DOHH2 (cell line): Measurements from ENCODE around the gene GPR89B.
"Not testable (repeated sequence)": the region's sequence is repeated elsewhere in the genome, so short reads cannot be mapped to it uniquely, and the experiment has no call there.

Experiments
- H3F3A ChIP-seq: fragments of 200-600 bp; sonication (generic), shearing (Covaris generic); 2 replicates; pipeline ENCODE4 v1.6.0; 2016; ENCODE audit warnings: antibody characterized with exemption, mild to moderate bottlenecking; ENCODE audit not compliant: control insufficient read depth, insufficient read depth
- H3K27ac ChIP-seq: fragments of 200-600 bp; sonication (generic); 2 replicates; pipeline ENCODE4 v1.5.1; 2014; ENCODE audit warnings: low read depth, mild to moderate bottlenecking, low read length, moderate library complexity
- H3K27me3 ChIP-seq: fragments of 200-600 bp; sonication (generic); 2 replicates; pipeline ENCODE4 v1.6.1; 2014; ENCODE audit warnings: mild to moderate bottlenecking, low read length, mixed read lengths; ENCODE audit not compliant: control insufficient read depth
- H3K36me3 ChIP-seq: fragments of 200-600 bp; sonication (generic); 2 replicates; pipeline ENCODE4 v1.6.1; 2014; ENCODE audit warnings: mild to moderate bottlenecking, low read length, moderate library complexity, mixed read lengths; ENCODE audit not compliant: control insufficient read depth
- H3K4me1 ChIP-seq: fragments of 200-600 bp; sonication (generic); 2 replicates; pipeline ENCODE4 v1.6.1; 2014; ENCODE audit warnings: mild to moderate bottlenecking, low read length, mixed read lengths; ENCODE audit not compliant: control insufficient read depth
- H3K4me2 ChIP-seq: fragments of 200-600 bp; sonication (generic); 2 replicates; pipeline ENCODE4 v1.6.0; 2014; ENCODE audit warnings: mild to moderate bottlenecking, low read length, moderate library complexity
- H3K4me3 ChIP-seq: fragments of 200-600 bp; sonication (generic); 2 replicates; pipeline ENCODE4 v1.5.1; 2014; ENCODE audit warnings: mild to moderate bottlenecking, low read length, mixed read lengths
- H3K79me2 ChIP-seq: fragments of 200-600 bp; sonication (generic); 2 replicates; pipeline ENCODE4 v1.6.1; 2014; ENCODE audit warnings: mild to moderate bottlenecking, low read length, mixed read lengths; ENCODE audit not compliant: control insufficient read depth
- H3K9me2 ChIP-seq: fragments of 200-600 bp; sonication (generic); replicated peaks from 2 replicates; pipeline ENCODE4 v1.6.1; 2014; ENCODE audit warnings: mild to moderate bottlenecking, low read length, mixed read lengths; ENCODE audit not compliant: control insufficient read depth
- H3K9me3 ChIP-seq: fragments of 200-600 bp; sonication (generic); 2 replicates; pipeline ENCODE4 v1.6.1; 2014; ENCODE audit warnings: antibody characterized with exemption, low read length, mixed read lengths; ENCODE audit not compliant: control insufficient read depth, insufficient read depth
- H4K20me1 ChIP-seq: fragments of 200-600 bp; sonication (generic); 2 replicates; pipeline ENCODE4 v1.6.0; 2014; ENCODE audit warnings: low read depth, mild to moderate bottlenecking, antibody characterized with exemption, low read length, moderate library complexity; ENCODE audit not compliant: control insufficient read depth, insufficient read depth
- CTCF ChIP-seq: fragments of 200-600 bp; sonication (generic); IDR thresholded peaks from one replicate; pipeline ENCODE4 v1.5.1; 2014; ENCODE audit warnings: antibody characterized with exemption, mild to moderate bottlenecking, low read depth, low read length; ENCODE audit not compliant: poor library complexity, severe bottlenecking
- EZH2phosphoT487 ChIP-seq: fragments of 200-600 bp; sonication (generic); IDR thresholded peaks from 2 replicates; pipeline ENCODE4 v1.6.1; 2017; ENCODE audit warnings: borderline replicate concordance, mild to moderate bottlenecking, antibody characterized with exemption, low read length, moderate library complexity, mixed read lengths

GPR89B gene

GRCh38 chr1:148010527-148010926 is 82.3 kb downstream of the GPR89B start:
- no peak overlapping the region for H3K27ac ChIP-seq
- no peaks in the 10 kb centered on the region for H3K4me1 ChIP-seq
- no peak overlapping the region for H3K4me2 ChIP-seq
- no peaks in the 10 kb centered on the region for H4K20me1 ChIP-seq
- no peaks in the 10 kb centered on the region for H3F3A ChIP-seq
- no peaks in the 10 kb centered on the region for H3K9me3 ChIP-seq
- H3K4me3 ChIP-seq: no peak overlapping the region
- peaks cover 13% of the 10 kb centered on the region for H3K27me3 ChIP-seq
- no peaks in the 10 kb centered on the region for H3K9me2 ChIP-seq
- no peaks in the 10 kb centered on the region for H3K79me2 ChIP-seq
- TF ChIP-seq CTCF (no peak), EZH2phosphoT487 (no peak)
- H3K36me3 ChIP-seq: no peaks in the 10 kb centered on the region

- H3K27me3 ChIP-seq: peaks cover 13% of the 10 kb centered on the region
- H3K9me2 ChIP-seq, H3K4me2 ChIP-seq, H3F3A ChIP-seq, H3K4me3 ChIP-seq, H3K79me2 ChIP-seq, H3K4me1 ChIP-seq, H3K36me3 ChIP-seq, H4K20me1 ChIP-seq, H3K27ac ChIP-seq, H3K9me3 ChIP-seq: not testable (repeated sequence)
These were observed 85.2 kb downstream of the GPR89B start for GRCh38 chr1:148013177-148014144.

GRCh38 chr1:148014289-148015200 is 86.3 kb downstream of the GPR89B start:
- not testable (repeated sequence) for H3K4me2 ChIP-seq, H3K9me3 ChIP-seq, H3K27ac ChIP-seq, H3K36me3 ChIP-seq, H3K79me2 ChIP-seq, H3K9me2 ChIP-seq, H3F3A ChIP-seq, H3K4me3 ChIP-seq, H4K20me1 ChIP-seq, H3K4me1 ChIP-seq
- peaks cover 13% of the 10 kb centered on the region for H3K27me3 ChIP-seq

GRCh38 chr1:148024918-148025317 is 96.7 kb downstream of the GPR89B start:
- not testable (repeated sequence) for H3K4me1 ChIP-seq, H3K27me3 ChIP-seq

GRCh38 chr1:148027004-148027403 is 98.8 kb downstream of the GPR89B start:
- not testable (repeated sequence) for H3F3A ChIP-seq, H3K27me3 ChIP-seq, H4K20me1 ChIP-seq, H3K9me2 ChIP-seq, H3K9me3 ChIP-seq, H3K36me3 ChIP-seq, H3K4me3 ChIP-seq, H3K4me1 ChIP-seq, H3K27ac ChIP-seq, H3K79me2 ChIP-seq, H3K4me2 ChIP-seq

More at GRCh38 chr1:148024918-148025317, 96.7 kb downstream of the GPR89B start:
- H3K27ac ChIP-seq, H3K4me2 ChIP-seq, H4K20me1 ChIP-seq, H3K9me3 ChIP-seq, H3K4me3 ChIP-seq, H3K36me3 ChIP-seq, H3K79me2 ChIP-seq, H3F3A ChIP-seq, H3K9me2 ChIP-seq: not testable (repeated sequence)

GRCh38 chr1:148032247-148032646 is 104.0 kb downstream of the GPR89B start:
- not testable (repeated sequence) for H3K27ac ChIP-seq, H3K4me1 ChIP-seq, H3K4me3 ChIP-seq, H3K9me2 ChIP-seq, H3K9me3 ChIP-seq, H3K79me2 ChIP-seq, H4K20me1 ChIP-seq, H3K27me3 ChIP-seq, H3K36me3 ChIP-seq, H3K4me2 ChIP-seq, H3F3A ChIP-seq

- not testable (repeated sequence) for H3K4me3 ChIP-seq, H3K4me1 ChIP-seq, H3K79me2 ChIP-seq, H3K27ac ChIP-seq, H3K36me3 ChIP-seq, H3K9me2 ChIP-seq, H3K9me3 ChIP-seq, H4K20me1 ChIP-seq, H3K4me2 ChIP-seq, H3K27me3 ChIP-seq, H3F3A ChIP-seq
These were observed 104.5 kb downstream of the GPR89B start for GRCh38 chr1:148032690-148033089.
